ENCODE data around the gene SNED1. TPM values are rescaled to one million over a fixed set of nuclear protein-coding genes. Genes with fewer than 3 reads are reported as not detected.
A peak's percentile ranks its signal among the peaks of the same experiment; 100 is the strongest.

Gene SNED1
- total RNA-seq, 1 donor from 2014 or later, result 2.3 TPM

DNA sequence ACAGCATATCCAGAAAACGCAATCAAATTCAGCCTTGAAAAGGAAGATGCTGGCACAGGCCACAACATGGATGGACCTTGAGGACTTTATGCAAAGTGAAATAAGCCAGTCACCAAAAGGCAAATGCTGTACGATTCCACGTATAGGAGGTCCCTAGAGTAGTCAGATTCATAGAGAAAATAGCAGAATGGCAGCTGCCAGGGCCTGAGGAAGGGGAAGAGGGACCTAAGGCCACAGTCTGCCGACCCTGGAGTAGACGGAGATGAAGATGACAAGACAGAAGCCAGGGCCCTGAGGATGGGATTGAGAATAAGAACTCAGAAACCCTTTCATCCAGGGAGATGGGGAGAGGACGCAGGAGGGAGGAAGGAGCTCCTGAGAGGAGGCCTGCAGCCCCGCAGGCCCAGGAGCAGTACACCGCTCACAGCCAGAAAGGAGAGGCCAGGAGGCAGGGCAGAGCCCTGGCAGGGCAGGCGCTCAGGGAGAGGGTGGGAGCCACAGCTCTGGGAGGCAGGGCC, 111.7 kb downstream of the SNED1 start:
- no peak for TF ChIP-seq CTCF (IDR thresholded peaks at IDR 0.05; ENCODE audit: unreplicated experiment)
- DNase-seq (ENCODE audit: low spot score), result no peak
- H3K27ac Mint-ChIP-seq (ENCODE audit: unreplicated experiment), result peak overlapping the region; percentile 95
- H3K4me3 Mint-ChIP-seq (ENCODE audit: unreplicated experiment), result peak overlapping the region; percentile 35
- peaks cover 29% of the 10 kb centered on the region for H3K36me3 Mint-ChIP-seq (ENCODE audit: low read depth, unreplicated experiment)
- peaks cover 53% of the 10 kb centered on the region for H3K4me1 Mint-ChIP-seq (ENCODE audit: unreplicated experiment)
- no peaks in the 10 kb centered on the region for H3K9me3 Mint-ChIP-seq (ENCODE audit: unreplicated experiment)
- peaks cover 6% of the 10 kb centered on the region for H3K27me3 Mint-ChIP-seq (ENCODE audit: unreplicated experiment)

GRCh38 chr2:241110607-241111439, 112.4 kb downstream of the SNED1 start:
- TF ChIP-seq CTCF (IDR thresholded peaks at IDR 0.05; ENCODE audit: unreplicated experiment), result no peak
- H3K4me3 Mint-ChIP-seq (ENCODE audit: unreplicated experiment), result no peak overlapping the region
- H3K4me1 Mint-ChIP-seq (ENCODE audit: unreplicated experiment), result peaks cover 49% of the 10 kb centered on the region
- H3K9me3 Mint-ChIP-seq (ENCODE audit: unreplicated experiment), result no peaks in the 10 kb centered on the region
- H3K27me3 Mint-ChIP-seq (ENCODE audit: unreplicated experiment), result peaks cover 6% of the 10 kb centered on the region
- DNase-seq (ENCODE audit: low spot score), result no peak
- no peak overlapping the region for H3K27ac Mint-ChIP-seq (ENCODE audit: unreplicated experiment)
- H3K36me3 Mint-ChIP-seq (ENCODE audit: low read depth, unreplicated experiment), result peaks cover 31% of the 10 kb centered on the region

DNA sequence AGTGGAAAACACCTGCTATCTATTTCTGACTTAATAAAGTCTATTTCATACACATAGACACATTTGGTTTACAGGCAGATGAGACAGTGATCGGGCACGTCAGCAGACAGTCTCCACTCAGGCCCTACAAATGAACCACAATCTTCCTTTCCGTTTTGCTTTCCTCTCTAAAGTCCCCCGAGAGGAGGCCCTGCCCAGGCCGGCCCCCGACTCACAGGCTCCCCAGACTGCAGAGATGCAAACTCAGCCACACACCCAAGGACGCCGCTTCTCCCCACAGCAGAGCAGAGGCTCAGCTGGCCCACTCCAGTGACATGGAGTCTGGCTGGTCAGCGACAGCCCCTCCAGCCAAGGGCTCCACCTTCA, 113.0 kb downstream of the SNED1 start:
- no peak for TF ChIP-seq CTCF (IDR thresholded peaks at IDR 0.05; ENCODE audit: unreplicated experiment)
- H3K27ac Mint-ChIP-seq (ENCODE audit: unreplicated experiment), result peak overlapping the region; percentile 81
- peaks cover 43% of the 10 kb centered on the region for H3K4me1 Mint-ChIP-seq (ENCODE audit: unreplicated experiment)
- DNase-seq (ENCODE audit: low spot score), result no peak
- H3K4me3 Mint-ChIP-seq (ENCODE audit: unreplicated experiment), result no peak overlapping the region
- H3K27me3 Mint-ChIP-seq (ENCODE audit: unreplicated experiment), result peaks cover 9% of the 10 kb centered on the region
- H3K36me3 Mint-ChIP-seq (ENCODE audit: low read depth, unreplicated experiment), result peaks cover 35% of the 10 kb centered on the region
- no peaks in the 10 kb centered on the region for H3K9me3 Mint-ChIP-seq (ENCODE audit: unreplicated experiment)

- no peak for DNase-seq (ENCODE audit: low spot score)
- Mint-ChIP-seq H3K36me3 (ENCODE audit: low read depth, unreplicated experiment) (peaks cover 33% of the 10 kb centered on the region), H3K9me3 (ENCODE audit: unreplicated experiment) (no peaks in the 10 kb centered on the region), H3K4me1 (ENCODE audit: unreplicated experiment) (peaks cover 39% of the 10 kb centered on the region), H3K27me3 (ENCODE audit: unreplicated experiment) (peaks cover 9% of the 10 kb centered on the region), H3K27ac (ENCODE audit: unreplicated experiment) (peak overlapping the region; percentile 81), H3K4me3 (ENCODE audit: unreplicated experiment) (peak overlapping the region; percentile 3)
- TF ChIP-seq CTCF (IDR thresholded peaks at IDR 0.05; ENCODE audit: unreplicated experiment), result no peak
Observed at GRCh38 chr2:241112046-241112445, 113.6 kb downstream of the SNED1 start.

DNA sequence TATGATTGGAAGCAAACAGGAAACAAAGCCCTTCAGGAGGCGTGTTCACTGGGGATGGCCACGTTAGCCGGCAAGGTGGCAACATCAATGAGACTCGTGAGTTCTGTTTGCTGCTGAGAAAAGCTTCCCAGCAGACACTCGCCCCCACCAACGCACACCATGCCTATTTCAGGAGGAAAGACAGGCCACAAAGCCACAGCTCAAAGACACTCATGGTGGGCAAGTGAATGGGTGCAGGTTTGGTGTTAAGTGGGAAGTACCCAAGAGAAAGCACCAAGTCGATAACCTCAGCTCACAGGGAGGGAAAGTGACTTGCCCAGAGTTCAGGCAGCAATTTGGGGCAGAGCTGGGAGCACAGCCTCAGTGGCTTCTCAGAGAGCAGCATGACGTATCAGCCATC, 114.2 kb downstream of the SNED1 start:
- Mint-ChIP-seq H3K9me3 (ENCODE audit: unreplicated experiment) (no peaks in the 10 kb centered on the region), H3K4me1 (ENCODE audit: unreplicated experiment) (peaks cover 38% of the 10 kb centered on the region), H3K36me3 (ENCODE audit: low read depth, unreplicated experiment) (peaks cover 35% of the 10 kb centered on the region), H3K27ac (ENCODE audit: unreplicated experiment) (no peak overlapping the region), H3K4me3 (ENCODE audit: unreplicated experiment) (peak overlapping the region; percentile 3), H3K27me3 (ENCODE audit: unreplicated experiment) (peaks cover 9% of the 10 kb centered on the region)
- no peak for DNase-seq (ENCODE audit: low spot score)
- TF ChIP-seq CTCF (IDR thresholded peaks at IDR 0.05; ENCODE audit: unreplicated experiment), result no peak
